C1 segment of cervical spinal cord (tissue), 14 donors: ENCODE data around the gene C21orf91.

ENCODE experiments used
- DNase-seq, 14 donors: peaks; one replicate each; lab custom pipeline; 2025; lab: John Stamatoyannopoulos, UW

Gene C21orf91

DNA sequence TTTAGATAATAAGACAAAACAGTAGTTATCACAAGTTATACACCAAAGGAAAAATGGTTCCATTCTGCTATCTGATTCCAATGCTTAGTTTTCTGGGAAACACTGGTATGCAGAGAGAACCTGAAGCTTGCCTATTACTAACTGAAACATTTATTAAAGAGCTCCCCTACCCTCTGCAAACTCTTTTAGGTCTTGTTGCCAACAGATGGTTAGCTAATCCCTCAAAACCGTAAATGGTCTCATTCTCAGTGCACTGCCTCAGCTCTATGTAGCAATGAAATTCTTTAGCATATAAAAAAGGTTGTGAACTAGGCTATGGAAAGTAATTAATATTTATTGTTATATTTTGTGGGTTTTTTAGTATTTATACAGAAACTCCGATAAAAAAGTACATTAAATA, 20.4 kb downstream of the C21orf91 start:
- DNase-seq, result no peak

DNA sequence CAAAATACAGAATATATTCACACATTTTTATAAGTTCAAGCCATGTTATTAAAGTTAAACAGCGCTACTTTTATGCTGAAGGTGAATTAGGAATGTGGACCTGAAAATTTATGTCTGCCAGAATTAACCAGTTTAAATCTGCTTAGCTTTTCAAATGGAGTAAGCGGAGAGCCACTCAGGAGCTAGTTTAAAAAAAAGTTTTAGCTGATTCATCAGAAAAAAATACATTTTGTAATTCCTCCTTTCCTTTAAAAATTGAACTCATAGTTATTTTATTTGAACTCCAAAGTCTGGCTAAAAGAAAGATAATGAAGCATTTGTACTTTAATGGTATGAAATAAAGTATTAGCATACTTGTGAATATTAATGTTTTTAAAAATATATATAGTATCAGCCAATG, 21.2 kb downstream of the C21orf91 start:
- DNase-seq, result no peak

DNA sequence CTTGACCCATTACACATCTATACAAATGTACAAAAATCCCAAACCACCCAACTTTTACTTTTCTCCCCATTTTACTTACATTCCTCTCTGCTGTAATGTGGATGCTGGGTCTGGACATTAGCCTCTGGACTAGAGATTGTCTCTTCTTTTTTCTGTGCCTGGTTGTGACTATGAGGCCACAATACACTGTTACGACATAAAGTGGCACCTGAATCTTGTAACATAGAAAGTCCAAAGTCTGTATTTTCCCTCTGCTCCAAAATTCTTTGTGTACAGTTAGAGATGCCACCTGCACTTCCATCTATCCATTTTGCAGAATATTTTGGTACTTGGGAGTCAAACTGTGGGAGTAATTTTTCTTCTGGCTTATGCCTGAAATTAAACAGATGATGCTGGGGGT, 22.7 kb downstream of the C21orf91 start:
- no peak for DNase-seq

DNA sequence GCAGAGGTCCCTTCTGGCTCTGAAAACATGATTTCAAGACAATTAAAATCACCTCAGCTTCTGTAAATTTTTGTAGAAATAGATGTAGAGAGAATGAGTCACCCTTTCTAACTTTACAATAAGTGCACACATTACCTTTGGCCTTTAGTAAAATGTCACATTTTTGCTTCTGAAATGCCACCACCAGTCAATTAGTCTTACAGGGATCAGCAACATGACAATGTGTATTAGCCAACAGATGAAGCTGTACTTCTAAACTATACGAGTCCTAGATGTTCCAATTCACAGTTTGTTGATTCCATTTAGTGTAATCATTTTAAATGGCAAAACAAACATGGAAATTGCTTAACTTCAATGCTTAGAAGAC, 23.1 kb downstream of the C21orf91 start:
- no peak for DNase-seq

DNA sequence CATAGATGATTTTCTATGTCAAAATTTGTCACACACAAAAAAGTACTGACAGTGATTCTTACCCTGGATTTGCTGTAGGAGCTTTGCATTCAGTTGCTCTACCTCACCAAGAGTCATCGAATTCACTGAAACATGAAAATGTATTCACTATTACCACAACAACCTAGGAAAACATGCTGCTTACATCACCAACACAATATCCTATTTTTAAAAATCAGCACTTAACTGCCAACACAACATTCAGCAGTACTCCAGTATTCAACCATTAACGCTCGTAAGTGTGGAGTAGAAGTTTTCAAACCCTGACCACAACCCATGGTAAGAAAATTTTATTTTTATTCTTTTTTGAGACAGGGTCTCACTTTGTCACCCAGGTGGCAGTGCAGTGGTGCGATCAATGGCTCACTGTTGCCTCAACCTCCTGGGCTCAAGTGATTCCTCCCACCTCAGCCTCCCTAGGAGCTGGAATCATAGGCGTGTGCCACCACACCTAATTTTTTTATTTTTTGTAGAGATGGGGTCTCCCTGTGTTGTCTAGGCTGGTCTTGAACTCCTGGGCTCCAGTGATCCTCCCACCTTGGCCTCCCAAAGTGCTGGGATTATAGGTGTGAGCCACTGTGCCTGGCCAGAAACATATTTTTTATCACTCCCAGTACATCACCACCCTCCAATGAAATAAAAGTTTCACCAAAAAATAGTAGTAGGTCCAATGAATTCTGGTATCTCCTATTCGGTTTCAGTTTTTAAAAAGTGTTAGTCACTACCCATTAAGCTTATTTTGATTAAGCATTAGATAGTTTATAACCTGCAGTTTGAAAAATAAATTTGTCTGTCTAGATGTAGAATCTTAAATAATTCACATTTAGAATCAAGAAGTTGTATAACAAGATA, 23.8 kb downstream of the C21orf91 start:
- no peak for DNase-seq

DNA sequence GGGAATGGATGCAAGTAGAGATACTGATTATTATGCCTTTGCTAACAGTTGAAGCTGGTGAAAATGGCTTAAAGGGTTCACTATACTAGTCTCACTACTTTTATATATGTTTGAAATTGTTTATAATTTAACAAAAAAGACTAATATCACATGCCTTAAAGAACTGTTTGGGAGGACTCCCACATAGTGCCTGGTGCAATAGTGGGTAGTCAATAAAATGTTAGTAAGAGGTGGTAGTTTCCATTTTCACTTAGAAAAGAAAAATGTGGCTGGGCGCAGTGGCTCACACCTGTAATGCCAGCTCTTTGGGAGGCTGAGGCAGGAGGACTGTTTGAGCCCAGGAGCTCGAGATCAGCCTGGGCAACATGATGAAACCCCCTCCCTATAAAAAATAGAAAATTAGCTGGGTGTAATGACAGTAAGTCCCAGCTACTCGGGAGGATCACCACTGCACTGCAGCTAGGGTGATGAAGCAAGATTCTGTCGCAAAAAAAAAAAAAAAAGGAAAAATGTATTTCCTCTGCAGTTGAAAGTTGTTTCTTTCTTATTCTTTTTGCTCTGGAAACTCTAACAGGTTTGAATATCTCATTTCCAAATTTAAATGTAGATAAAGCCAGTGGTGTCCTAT, 24.5 kb downstream of the C21orf91 start:
- DNase-seq, result no peak

DNA sequence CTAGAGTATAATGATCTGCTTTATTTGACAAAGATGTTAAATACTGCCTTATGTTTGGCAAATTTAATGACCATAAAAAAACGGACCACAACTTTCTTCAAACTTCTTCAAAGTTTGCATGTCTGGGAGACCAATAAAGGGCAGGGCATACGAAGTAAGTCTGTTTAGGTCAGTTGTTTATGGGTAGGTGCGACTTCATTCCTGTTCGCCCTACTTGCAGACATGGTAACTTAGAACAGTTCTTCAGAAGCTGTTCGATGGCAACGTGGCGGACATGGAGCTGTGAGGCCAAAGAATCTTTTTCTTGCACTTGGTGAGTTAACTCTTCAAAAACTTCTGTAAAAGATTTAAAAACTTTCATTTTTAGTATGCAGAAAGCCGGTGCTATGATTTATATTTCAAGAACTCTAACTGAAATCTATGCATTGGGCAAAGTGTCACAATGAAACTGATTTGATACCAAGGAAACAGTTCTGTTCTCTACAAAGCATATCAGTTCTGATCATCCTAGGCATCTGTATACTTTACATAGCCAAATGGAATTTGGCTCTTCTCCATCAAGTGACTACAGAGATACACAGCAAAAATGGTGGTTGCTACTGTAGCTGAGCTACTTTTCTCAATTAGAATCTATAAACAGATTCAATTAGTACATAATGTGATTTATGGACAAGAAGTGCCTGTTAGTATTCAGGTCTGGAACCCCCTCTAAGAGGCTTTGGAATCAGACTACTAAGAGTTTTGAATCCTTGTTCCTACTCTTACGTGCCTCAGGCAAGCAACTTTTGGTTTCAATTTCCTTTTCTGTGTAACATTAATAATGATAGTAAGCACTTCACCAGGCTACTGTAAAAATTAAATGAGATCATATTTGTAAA, 25.7 kb downstream of the C21orf91 start:
- no peak for DNase-seq

DNA sequence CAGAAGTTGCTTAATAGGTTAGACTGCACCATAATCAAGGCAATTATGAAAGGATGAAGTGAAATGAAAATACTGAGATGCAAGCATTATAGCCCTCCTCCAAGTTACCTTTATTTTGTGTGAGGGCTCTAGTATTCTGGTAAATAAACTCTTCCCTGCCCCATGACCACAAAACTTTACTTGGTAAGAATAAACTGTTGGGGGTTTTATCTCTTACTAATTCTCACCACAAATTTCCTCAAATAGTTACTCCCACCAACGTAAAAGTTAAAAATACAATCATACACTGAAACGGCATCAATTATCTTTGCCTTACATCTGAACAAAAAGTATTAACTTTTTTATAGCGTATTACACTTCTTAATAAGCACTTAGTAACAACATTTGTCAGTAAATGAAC, 29.5 kb downstream of the C21orf91 start:
- no peak for DNase-seq

DNA sequence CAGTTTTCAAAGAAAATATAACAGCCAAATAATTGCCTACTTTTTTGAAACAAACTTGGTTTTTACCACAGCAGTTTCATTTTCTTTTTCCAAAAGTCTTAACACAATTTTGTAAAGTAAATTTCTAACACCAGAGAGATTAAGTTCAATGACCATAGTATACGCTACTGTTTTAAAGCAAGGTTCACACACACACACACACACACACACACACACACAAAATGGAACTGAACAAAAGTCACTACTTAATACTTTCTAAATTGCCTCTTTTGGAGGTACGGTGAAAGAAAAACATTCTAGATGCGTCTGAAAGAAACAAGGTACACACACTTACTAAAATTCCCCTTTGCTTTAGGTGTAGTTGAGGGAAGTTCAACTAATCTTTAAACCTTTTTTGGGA, 30.1 kb downstream of the C21orf91 start:
- DNase-seq, result no peak

DNA sequence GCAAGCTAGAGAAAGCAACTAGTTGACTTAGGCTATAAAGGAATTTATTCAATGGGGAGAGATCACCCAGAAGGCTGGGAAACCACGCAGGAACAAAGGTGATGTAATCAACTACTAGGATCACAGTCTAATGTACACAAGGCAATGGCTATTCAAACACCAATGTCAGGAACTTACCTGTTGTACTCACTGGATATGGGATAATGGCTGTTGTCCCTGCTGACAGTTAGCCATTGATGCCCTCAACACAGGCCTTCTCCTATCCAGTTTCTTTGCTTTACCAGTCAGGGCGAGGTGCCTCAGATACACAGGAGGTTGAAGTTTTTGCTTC, 32.3 kb downstream of the C21orf91 start:
- no peak for DNase-seq

DNA sequence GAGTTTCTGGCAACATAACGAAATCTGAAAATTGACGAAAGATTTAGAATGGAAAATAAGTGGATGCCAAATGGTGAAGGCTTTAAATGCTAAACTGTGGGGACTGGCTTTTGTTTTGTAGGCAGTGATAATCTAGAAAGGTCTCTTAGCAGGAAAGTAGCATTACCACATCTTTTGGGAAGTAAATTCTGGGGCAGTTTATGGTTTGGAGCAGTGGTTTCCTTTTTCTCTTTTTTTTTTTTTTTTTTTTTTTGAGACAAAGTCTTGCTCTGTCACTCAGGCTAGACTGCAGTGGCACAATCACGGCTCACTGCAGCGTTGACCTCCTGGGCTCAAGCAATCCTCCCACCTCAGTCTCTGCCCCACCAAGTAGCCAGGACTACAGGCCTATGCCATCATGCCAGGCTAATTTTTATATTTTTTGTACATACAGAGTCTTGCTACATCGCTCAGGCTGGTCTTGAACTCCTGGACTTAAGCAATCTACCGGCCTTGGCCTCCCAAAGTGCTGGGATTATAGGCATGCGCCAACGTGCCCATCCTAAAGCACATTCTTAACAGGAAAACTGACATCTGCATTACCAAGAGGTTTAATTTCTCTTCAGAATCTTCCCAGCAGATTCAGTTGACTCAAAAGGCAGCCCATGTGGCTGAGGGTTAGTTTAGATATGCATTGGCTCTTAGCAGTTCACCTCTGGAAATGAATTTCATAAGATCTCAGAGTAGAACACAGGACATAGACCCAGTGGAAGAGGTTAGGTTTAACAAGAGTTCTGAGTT, 32.9 kb downstream of the C21orf91 start:
- DNase-seq, result no peak

DNA sequence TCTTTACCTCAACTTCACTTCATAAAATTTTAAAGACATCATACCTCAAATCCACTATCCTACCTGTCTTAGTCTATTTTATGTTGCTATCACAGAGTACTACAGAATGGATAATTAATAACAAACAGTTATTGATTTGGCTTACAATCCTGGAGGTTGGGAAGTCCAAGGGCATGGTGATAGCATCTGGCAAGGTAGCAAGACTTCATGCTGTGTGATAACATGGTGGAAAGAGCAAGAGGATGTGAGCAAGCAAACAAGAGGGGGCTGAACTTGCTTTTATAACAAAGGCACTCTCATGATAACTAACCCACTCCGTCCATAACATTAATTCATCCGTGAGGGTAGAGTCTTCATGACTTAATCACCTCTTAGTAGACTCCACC, 33.8 kb downstream of the C21orf91 start:
- DNase-seq, result no peak

DNA sequence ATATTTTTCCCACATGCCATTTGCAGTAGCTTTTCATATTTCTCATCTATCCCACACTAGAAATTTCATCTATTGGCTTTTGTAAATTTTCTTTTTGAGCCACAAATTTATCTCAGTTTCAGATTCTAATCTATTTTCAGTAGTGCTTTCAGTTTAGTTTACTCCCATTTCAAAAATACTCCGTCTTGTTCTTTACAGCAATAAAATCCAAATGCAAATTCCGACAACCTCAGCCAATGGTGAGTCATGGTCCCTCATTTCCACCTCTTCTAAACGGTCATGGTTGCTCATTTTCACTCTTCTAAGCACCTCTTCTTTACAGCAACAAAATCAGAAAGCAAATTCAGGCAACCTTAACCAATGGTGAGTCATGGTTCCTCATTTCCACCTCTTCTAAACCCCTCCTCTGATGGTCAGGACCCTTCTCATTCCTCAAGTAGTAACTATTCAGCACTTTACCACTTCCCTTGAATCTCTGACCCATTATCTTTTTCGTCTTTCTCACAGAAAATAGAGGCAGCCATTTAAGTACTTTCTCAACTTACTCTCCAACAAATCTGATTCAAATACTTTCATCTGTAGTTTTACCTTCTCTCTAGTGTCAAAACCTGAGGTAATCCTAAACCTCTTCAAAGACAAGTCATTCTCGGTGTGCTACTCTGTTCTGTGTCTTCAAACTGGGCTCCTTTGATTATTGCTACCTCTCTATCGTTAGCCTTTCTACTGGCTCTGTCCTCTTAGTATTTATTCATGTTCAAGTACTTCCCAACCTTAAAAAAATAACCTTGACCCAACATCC, 34.4 kb downstream of the C21orf91 start:
- DNase-seq, result no peak

DNA sequence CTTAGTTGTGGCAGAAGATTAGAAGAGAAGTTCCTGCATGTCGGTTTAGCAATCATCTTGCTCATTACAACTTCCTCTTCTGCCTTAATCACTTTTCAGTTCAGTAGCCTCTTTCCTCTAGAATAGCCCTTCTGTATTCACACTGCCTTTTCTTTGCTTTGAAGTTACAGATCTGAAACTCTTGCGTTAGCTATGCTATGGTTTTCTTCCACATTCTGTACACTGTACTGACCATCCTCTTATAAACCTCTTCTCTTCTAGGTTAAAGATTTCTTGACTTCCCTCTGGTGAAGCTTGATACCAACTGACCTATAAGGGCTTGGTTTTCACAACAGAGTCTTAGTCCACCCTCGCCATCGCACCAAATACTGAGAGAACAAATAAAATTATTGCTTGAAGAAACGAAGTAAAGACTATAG, 35.0 kb downstream of the C21orf91 start:
- no peak for DNase-seq

DNA sequence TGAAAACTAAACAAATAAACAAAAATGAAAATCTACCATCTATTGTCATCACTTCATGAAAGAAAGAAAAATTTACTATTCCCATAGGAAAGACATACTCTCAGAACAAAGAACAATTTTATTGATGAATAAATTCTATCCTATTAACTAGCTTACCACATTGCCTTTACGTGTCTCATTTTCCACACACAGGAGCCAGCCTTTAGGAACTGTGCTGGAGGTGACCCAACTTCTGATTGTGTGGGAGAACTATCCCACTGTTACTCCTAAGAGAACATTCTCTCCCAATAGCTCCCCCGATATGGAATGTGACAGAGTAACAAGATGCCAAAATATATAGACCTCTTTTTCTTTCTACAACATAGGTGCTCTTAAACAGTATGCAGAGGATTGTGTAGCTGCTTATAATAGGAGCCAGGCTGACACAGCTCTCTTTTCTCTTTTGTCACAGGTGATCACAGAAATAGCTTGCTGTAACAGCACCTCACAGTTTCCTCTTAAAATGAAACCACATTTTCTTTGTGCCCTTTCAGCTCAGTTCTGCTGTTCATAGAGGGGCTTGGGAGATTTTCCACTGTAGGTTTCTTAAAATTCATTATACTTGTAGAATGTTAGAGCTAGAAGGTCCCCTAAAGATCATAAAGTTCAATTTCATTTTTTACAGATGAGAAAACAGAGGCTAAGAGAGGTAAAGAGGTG, 35.5 kb downstream of the C21orf91 start:
- no peak for DNase-seq

DNA sequence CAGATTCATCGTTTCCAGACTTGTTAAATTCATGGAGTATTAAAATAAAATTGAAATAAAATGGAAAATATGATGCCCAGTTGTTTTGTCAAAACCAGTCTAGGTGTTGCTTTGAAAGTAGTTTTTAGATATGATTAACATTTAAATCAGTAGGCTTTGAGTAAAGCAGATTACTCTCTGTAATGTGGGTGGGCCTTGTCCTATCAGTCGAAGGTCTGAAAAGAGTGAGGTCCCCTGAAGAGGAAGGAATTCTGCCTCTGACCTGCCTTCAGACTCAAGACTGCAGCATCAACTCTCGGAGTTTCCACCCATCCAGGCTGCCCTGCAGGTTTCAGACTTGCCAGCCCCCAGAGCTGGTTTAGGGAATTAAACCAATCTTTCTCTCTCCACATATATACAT, 36.2 kb downstream of the C21orf91 start:
- no peak for DNase-seq

DNA sequence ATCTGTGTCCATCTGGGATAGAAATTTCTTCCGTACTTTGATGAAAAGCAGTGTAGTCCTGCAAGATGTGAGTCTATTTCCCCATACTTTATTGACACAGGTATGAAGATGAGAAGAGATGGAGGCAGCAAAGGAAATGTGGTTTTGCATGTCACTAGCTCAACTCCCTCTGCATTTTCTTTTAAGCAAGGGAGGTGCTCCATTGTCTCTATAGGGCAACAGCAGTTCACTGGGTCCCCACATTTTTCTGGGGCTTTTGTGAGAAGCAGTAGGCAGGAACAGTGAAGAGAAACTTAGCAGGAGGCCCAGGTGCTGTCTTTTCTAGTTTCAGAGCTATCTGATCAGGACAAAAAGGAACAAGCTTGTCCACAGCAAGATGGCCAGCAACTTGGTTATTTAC, 37.1 kb downstream of the C21orf91 start:
- no peak for DNase-seq

DNA sequence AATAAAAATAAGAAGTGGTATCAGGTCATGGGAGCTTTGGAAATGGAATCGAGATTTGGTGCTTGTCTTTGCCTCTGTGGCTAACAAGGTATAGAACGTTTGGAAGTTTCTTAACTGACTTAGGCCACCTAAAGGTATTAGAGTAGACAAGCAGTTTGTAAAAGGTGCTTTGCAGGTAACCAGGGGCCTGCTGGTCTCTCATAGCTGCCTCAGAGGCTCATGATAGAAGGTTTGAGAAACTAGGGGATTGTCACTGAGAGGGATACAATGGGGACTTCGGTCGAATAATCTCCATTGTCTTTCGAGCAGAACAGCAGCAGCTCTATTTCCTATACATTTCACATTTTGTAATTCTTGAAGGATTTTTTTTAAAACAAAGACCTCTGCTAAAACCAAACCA, 37.6 kb downstream of the C21orf91 start:
- DNase-seq, result no peak

DNA sequence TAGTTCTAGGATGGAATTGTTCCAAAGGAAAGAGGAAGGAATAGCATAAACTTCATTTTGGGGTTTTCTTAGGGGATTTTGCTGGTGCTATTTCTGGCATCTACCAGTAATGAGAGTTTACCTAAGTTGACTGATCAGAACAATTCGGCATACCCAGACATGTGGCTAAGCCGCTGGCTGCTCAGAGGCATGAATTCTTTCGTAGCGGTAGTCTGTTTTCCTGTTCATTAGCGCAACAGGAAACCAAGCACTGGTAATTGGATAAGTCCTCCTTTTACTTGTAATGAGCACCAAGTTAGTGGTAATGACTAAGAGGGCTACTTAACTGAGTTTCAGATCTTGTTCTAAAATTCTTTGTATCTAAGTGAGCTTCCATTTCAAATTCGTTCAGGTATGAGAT, 38.6 kb downstream of the C21orf91 start:
- no peak for DNase-seq

DNA sequence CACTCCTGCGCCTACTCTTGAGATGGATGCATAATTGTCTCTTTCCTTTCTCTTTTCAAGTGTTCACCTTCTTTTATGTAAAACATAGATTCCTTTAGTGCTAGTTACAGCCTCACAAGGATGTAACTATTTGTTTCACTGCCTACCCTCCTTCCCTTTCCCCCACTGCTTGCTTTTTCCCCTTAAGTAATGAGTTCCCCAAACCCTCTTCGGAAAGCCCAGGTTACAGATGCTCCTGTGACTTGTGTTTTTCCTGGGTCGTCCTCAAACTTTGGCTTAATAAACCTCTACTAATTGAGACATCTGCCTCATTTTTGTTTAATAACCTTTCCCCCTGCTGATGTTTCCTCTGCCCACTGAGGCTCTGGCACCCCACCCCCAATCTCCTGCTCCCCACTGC, 39.2 kb downstream of the C21orf91 start:
- DNase-seq, result no peak
